HG03066 (cell line): ENCODE data around the gene SSTR3.
"Not testable (repeated sequence)": the region's sequence is repeated elsewhere in the genome, so short reads cannot be mapped to it uniquely, and the experiment has no call there.

Experiments used
- ATAC-seq: cut with Tn5 transposase; IDR thresholded peaks from one replicate; pipeline ENCODE4 v1.9.1; 2021; ENCODE audit warnings: low read depth; ENCODE audit not compliant: unreplicated experiment

SSTR3 gene

GRCh38 chr22:37243402-37244113 lies 31.3 kb upstream of the SSTR3 start:
- ATAC-seq: peak; percentile 6

GRCh38 chr22:37242395-37242918 lies 30.2 kb upstream of the SSTR3 start:
- ATAC-seq: peak; percentile 64

- ATAC-seq: no peak
Measured at GRCh38 chr22:37241351-37242142, 29.3 kb upstream of the SSTR3 start.

GRCh38 chr22:37240941-37241320 lies 28.7 kb upstream of the SSTR3 start:
- no peak for ATAC-seq

- ATAC-seq: no peak
Measured at GRCh38 chr22:37240240-37240940, 28.1 kb upstream of the SSTR3 start.

- ATAC-seq: no peak
Measured at GRCh38 chr22:37239336-37240239, 27.3 kb upstream of the SSTR3 start.

- ATAC-seq: no peak
Measured at GRCh38 chr22:37237371-37238268, 25.3 kb upstream of the SSTR3 start.

GRCh38 chr22:37235897-37236607 lies 23.8 kb upstream of the SSTR3 start:
- ATAC-seq: no peak

GRCh38 chr22:37234736-37235711 lies 22.7 kb upstream of the SSTR3 start:
- no peak for ATAC-seq

- ATAC-seq: no peak
Measured at GRCh38 chr22:37233751-37234631, 21.7 kb upstream of the SSTR3 start.

- ATAC-seq: not testable (repeated sequence)
Measured at GRCh38 chr22:37233371-37233750, 21.1 kb upstream of the SSTR3 start.

- ATAC-seq: no peak
Measured at GRCh38 chr22:37232140-37232998, 20.1 kb upstream of the SSTR3 start.

- ATAC-seq: no peak
Measured at GRCh38 chr22:37231406-37232139, 19.3 kb upstream of the SSTR3 start.

- peak; percentile 47 for ATAC-seq
Measured at GRCh38 chr22:37230673-37231405, 18.6 kb upstream of the SSTR3 start.
